ENCODE data around the gene RORB. TPM values are rescaled to one million over a fixed set of nuclear protein-coding genes. Genes with fewer than 3 reads are reported as not detected.

The RORB gene
- total RNA-seq, 2 donors from 2014 or later, result 0.55 to 2.4 TPM

DNA sequence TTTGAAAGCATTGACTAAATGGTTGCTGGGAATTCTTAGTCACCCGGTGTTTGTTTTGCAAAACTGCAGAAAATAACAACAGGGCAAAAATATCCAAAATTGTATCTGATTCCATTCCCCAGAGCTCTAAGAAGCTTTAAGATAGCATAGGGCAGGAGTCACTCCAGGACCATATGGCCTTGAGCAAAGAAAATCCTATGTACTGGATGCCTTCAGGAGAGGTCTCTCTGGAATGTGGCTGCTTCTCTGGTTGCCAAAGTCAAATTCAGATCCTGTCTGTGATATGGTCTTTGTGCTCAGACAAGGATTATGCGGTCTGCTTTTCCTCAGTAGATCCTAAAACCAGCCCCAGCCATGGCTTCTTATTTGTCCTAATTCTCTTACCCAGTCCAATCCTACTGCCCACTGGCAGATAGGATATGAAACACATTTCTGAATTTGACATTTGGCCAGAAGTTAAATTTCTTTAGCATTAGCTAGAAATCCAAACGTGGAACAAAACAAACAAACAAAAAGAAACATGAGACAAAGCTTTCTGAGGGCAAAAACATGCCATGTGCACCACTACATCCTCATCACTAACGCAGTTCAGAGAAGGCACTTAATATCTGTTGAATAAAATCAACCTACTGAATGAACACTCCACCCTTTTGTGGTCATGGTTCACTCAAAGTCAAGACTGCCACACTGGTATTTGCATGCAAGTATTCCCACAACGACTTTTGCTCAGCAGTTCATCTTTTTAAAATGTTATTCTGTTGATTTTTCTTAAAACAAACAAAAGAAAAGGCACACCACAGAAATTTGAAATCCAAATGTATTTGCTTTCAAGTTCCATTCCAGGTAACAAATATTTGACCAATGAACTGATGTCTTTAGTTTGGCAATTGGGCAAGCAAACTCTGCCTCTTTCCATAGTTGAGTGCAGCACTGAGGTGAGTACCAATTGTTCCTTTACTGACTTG lies 224.8 kb downstream of the RORB start:
- Histone ChIP-seq H3K4me1 (no peaks in the 10 kb centered on the region), H3K9me3 (no peaks in the 10 kb centered on the region), H3K27ac (no peak overlapping the region), H3K4me3 (no peak overlapping the region), H3K36me3 (no peaks in the 10 kb centered on the region), H3K27me3 (no peaks in the 10 kb centered on the region)
- TF ChIP-seq, protein P1, sequence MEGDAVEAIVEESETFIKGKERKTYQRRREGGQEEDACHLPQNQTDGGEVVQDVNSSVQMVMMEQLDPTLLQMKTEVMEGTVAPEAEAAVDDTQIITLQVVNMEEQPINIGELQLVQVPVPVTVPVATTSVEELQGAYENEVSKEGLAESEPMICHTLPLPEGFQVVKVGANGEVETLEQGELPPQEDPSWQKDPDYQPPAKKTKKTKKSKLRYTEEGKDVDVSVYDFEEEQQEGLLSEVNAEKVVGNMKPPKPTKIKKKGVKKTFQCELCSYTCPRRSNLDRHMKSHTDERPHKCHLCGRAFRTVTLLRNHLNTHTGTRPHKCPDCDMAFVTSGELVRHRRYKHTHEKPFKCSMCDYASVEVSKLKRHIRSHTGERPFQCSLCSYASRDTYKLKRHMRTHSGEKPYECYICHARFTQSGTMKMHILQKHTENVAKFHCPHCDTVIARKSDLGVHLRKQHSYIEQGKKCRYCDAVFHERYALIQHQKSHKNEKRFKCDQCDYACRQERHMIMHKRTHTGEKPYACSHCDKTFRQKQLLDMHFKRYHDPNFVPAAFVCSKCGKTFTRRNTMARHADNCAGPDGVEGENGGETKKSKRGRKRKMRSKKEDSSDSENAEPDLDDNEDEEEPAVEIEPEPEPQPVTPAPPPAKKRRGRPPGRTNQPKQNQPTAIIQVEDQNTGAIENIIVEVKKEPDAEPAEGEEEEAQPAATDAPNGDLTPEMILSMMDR (IDR thresholded peaks at IDR 0.05), result no peak
- DNase-seq (ENCODE audit: low spot score), result no peak

DNA sequence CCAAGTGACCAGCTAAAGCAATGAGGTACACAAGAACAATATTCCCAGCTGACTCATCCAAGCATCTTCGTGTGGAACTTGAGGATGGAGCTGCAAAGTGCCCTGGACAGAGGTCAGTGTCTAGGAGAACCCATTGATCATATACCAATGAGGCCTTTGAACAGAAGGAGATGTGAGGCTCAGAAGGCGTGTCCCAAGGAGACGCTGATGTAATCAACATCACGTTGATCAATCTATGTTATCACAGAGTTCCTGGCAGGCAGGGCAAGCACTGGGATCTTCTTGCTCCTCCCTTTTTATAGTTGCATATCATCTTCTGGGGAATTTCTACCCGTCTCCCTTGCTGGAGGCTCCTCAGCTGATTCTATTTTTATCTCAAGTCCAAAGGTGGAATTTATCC lies 227.2 kb downstream of the RORB start:
- TF ChIP-seq, protein P1 (IDR thresholded peaks at IDR 0.05), result no peak
- Histone ChIP-seq H3K4me3 (no peak overlapping the region), H3K36me3 (no peaks in the 10 kb centered on the region), H3K27ac (no peak overlapping the region), H3K4me1 (no peaks in the 10 kb centered on the region), H3K9me3 (no peaks in the 10 kb centered on the region), H3K27me3 (no peaks in the 10 kb centered on the region)
- DNase-seq (ENCODE audit: low spot score), result no peak

DNA sequence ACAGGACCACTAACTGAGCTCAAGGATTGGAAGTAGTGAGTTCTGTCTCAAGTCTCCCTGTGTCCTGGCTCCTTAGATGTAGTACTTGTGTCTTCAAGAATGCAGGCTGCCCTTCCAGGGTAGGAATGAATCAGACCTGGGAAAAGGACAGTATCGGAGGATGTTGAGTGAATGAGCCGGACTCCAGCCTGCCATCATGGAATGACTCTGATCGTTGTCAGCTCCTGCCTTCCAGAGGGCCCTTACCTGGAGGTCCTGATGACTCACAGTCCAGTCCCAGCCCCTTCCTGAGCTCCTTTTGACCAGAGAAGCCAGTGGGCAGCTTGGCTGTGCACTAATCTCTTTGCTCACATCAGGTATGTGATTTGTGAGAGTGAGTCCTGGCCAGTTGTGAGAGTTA lies 229.4 kb downstream of the RORB start:
- H3K4me1 ChIP-seq, result no peaks in the 10 kb centered on the region
- TF ChIP-seq, protein P1 (IDR thresholded peaks at IDR 0.05), result no peak
- no peaks in the 10 kb centered on the region for H3K9me3 ChIP-seq
- H3K27ac ChIP-seq, result no peak overlapping the region
- DNase-seq (ENCODE audit: low spot score), result no peak
- no peaks in the 10 kb centered on the region for H3K36me3 ChIP-seq
- H3K4me3 ChIP-seq, result no peak overlapping the region
- no peaks in the 10 kb centered on the region for H3K27me3 ChIP-seq

DNA sequence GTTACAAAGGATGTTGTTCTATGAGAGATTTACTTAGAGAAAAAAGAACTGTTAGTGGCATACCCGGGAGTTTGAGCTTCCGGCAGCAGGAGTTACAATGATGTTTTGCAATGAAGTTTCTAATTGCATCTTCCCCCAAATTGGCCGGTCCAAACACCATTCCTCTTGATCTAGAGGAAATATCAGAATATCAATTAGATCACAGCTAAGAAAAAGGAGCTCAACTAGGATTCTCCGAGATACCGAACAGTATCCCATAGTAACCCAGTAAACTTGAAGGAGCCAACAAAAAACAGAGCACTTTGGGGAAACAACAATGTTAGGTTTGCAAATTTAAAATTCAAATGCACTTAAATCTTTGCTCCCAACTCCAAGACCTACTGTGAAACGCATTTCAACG lies 231.0 kb downstream of the RORB start:
- no peaks in the 10 kb centered on the region for H3K4me1 ChIP-seq
- TF ChIP-seq, protein P1 (IDR thresholded peaks at IDR 0.05), result no peak
- no peak overlapping the region for H3K4me3 ChIP-seq
- H3K36me3 ChIP-seq, result no peaks in the 10 kb centered on the region
- DNase-seq (ENCODE audit: low spot score), result no peak
- H3K27ac ChIP-seq, result no peak overlapping the region
- no peaks in the 10 kb centered on the region for H3K27me3 ChIP-seq
- H3K9me3 ChIP-seq, result no peaks in the 10 kb centered on the region

DNA sequence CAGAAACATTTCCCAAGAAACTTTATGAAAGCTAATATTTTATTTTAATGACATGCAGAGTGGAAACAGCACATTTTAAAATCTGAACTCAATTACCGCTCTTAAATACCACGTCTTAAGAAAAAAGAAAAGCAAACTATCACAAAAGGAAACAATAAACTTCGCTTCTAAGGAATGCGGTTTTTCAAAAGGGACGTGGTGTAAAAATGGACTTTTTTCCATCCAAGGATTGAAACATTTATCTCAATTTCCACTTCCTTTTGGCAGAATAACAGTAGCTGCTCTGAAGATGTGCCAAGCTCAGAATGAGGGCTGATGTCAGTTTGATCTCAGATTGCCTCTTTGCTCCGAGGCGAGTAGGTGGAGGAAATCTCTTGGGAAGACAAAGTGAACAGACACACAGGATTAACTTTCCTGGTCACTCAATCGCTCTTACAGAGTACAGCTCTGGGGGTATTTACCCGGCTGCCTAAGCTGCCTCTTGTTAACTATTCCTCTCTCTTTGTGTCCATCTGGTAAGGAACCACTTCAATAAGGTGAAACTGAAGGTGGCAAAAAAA lies 232.1 kb downstream of the RORB start:
- H3K27ac ChIP-seq, result no peak overlapping the region
- no peaks in the 10 kb centered on the region for H3K36me3 ChIP-seq
- no peaks in the 10 kb centered on the region for H3K9me3 ChIP-seq
- H3K27me3 ChIP-seq, result no peaks in the 10 kb centered on the region
- DNase-seq (ENCODE audit: low spot score), result no peak
- no peaks in the 10 kb centered on the region for H3K4me1 ChIP-seq
- TF ChIP-seq, protein P1 (IDR thresholded peaks at IDR 0.05), result no peak
- H3K4me3 ChIP-seq, result no peak overlapping the region

All from right atrium auricular region (tissue), 2 donors.